Stimulated activated naive CD8-positive, alpha-beta T cell treated with anti-CD3 and anti-CD28 coated beads, Interleukin-15, amount 100 ng/mL, for 72 hours (primary cell): Measurements from ENCODE around the gene FCRL6.
A peak's percentile ranks its signal among the peaks of the same experiment; 100 is the strongest.

Experiments used
- ATAC-seq: fragments of 150-1000 bp; cut with Tn5 transposase; 2 replicates; pipeline ENCODE4 v1.10.0; 2021; ENCODE audit warnings: mild to moderate bottlenecking, moderate library complexity
- DNase-seq, 2 donors: peaks; one replicate each; pipeline ENCODE4 v3.0.0; 2021 to 2022
- H3K27ac Mint-ChIP-seq, 2 donors: one replicate each; pipeline ENCODE4 v1.8.0; 2022; ENCODE audit warnings: mild to moderate bottlenecking in 2 of 2, mixed read lengths in 2 of 2, moderate library complexity in 2 of 2
- H3K27me3 Mint-ChIP-seq: one replicate; pipeline ENCODE4 v1.8.0; 2022; ENCODE audit warnings: mixed read lengths
- H3K4me1 Mint-ChIP-seq: one replicate; pipeline ENCODE4 v1.8.0; 2022; ENCODE audit warnings: mild to moderate bottlenecking, mixed read lengths
- H3K4me3 Mint-ChIP-seq, 2 donors: one replicate each; pipeline ENCODE4 v1.8.0; 2022; ENCODE audit warnings: mild to moderate bottlenecking in 2 of 2, mixed read lengths in 2 of 2, moderate library complexity in 1 of 2
- H3K9me3 Mint-ChIP-seq, 2 donors: one replicate each; pipeline ENCODE4 v1.8.0; 2022; ENCODE audit warnings: mixed read lengths in 2 of 2

The FCRL6 gene

GRCh38 chr1:159802111-159802510 is at the start of gene FCRL6:
Gene FCRL6, plus strand, starts transcription at chr1:159802360. Its CDS starts 65 bp downstream, at chr1:159802425.
- H3K27me3 Mint-ChIP-seq = peaks cover 2% of the 10 kb centered on the region
- DNase-seq (no peak), ATAC-seq (no peak)
- no peak within 1 kb of the TSS for H3K27ac Mint-ChIP-seq
- H3K9me3 Mint-ChIP-seq = no peaks in the 10 kb centered on the region
- no peak within 1 kb of the TSS for H3K4me3 Mint-ChIP-seq
- peaks cover 16% of the 10 kb centered on the region for H3K4me1 Mint-ChIP-seq

- Mint-ChIP-seq H3K4me1 (no peaks in the 10 kb centered on the region), H3K9me3 (no peaks in the 10 kb centered on the region), H3K4me3 (no peak overlapping the region), H3K27me3 (no peaks in the 10 kb centered on the region), H3K27ac (no peak overlapping the region)
- DNase-seq (no peak), ATAC-seq (no peak)
Measured at GRCh38 chr1:159753386-159753785, 48.8 kb upstream of the FCRL6 start.

GRCh38 chr1:159755451-159756007 is 46.6 kb upstream of the FCRL6 start:
- ATAC-seq (no peak), DNase-seq (no peak)
- Mint-ChIP-seq H3K27me3 (no peaks in the 10 kb centered on the region), H3K4me3 (no peak overlapping the region), H3K4me1 (no peaks in the 10 kb centered on the region), H3K9me3 (no peaks in the 10 kb centered on the region), H3K27ac (no peak overlapping the region)

GRCh38 chr1:159756397-159756796 is 45.8 kb upstream of the FCRL6 start:
- Mint-ChIP-seq H3K27me3 (no peaks in the 10 kb centered on the region), H3K9me3 (no peaks in the 10 kb centered on the region), H3K4me3 (no peak overlapping the region), H3K4me1 (no peaks in the 10 kb centered on the region), H3K27ac (no peak overlapping the region)
- ATAC-seq = no peak
- DNase-seq = no peak

- DNase-seq = no peak
- Mint-ChIP-seq H3K27me3 (no peaks in the 10 kb centered on the region), H3K9me3 (no peaks in the 10 kb centered on the region), H3K4me1 (no peaks in the 10 kb centered on the region), H3K27ac (no peak overlapping the region), H3K4me3 (no peak overlapping the region)
- no peak for ATAC-seq
Measured at GRCh38 chr1:159763686-159764085, 38.5 kb upstream of the FCRL6 start.

GRCh38 chr1:159765806-159766205 is 36.4 kb upstream of the FCRL6 start:
- DNase-seq (no peak), ATAC-seq (no peak)
- no peaks in the 10 kb centered on the region for H3K9me3 Mint-ChIP-seq
- no peak overlapping the region for H3K27ac Mint-ChIP-seq
- H3K27me3 Mint-ChIP-seq = no peaks in the 10 kb centered on the region
- H3K4me3 Mint-ChIP-seq = no peak overlapping the region
- no peaks in the 10 kb centered on the region for H3K4me1 Mint-ChIP-seq

GRCh38 chr1:159771127-159771895 is 30.8 kb upstream of the FCRL6 start:
- ATAC-seq (no peak), DNase-seq (no peak)
- Mint-ChIP-seq H3K27ac (no peak overlapping the region), H3K4me1 (no peaks in the 10 kb centered on the region), H3K27me3 (no peaks in the 10 kb centered on the region), H3K9me3 (no peaks in the 10 kb centered on the region), H3K4me3 (no peak overlapping the region)

- Mint-ChIP-seq H3K4me1 (peaks cover 7% of the 10 kb centered on the region), H3K27ac (no peak overlapping the region), H3K27me3 (no peaks in the 10 kb centered on the region), H3K4me3 (no peak overlapping the region), H3K9me3 (no peaks in the 10 kb centered on the region)
- ATAC-seq = no peak
- no peak for DNase-seq
Measured at GRCh38 chr1:159774465-159774864, 27.7 kb upstream of the FCRL6 start.

- no peak for ATAC-seq
- Mint-ChIP-seq H3K9me3 (no peaks in the 10 kb centered on the region), H3K27me3 (no peaks in the 10 kb centered on the region), H3K27ac (no peak overlapping the region), H3K4me3 (no peak overlapping the region), H3K4me1 (peaks cover 13% of the 10 kb centered on the region)
- DNase-seq = no peak
Measured at GRCh38 chr1:159775716-159776115, 26.4 kb upstream of the FCRL6 start.

- ATAC-seq = no peak
- H3K4me1 Mint-ChIP-seq = peaks cover 13% of the 10 kb centered on the region
Measured at GRCh38 chr1:159778266-159778665, 23.9 kb upstream of the FCRL6 start.

GRCh38 chr1:159779403-159779851 is 22.7 kb upstream of the FCRL6 start:
- ATAC-seq (no peak), DNase-seq (no peak)
- H3K4me3 Mint-ChIP-seq = peak overlapping the region in 1 of 2 donors; percentile 45
- H3K9me3 Mint-ChIP-seq = no peaks in the 10 kb centered on the region
- H3K4me1 Mint-ChIP-seq = peaks cover 13% of the 10 kb centered on the region
- H3K27me3 Mint-ChIP-seq = no peaks in the 10 kb centered on the region
- H3K27ac Mint-ChIP-seq = peak overlapping the region in 1 of 2 donors; percentile 36

More at GRCh38 chr1:159778266-159778665, 23.9 kb upstream of the FCRL6 start:
- no peaks in the 10 kb centered on the region for H3K27me3 Mint-ChIP-seq
- no peak for DNase-seq
- no peak overlapping the region for H3K4me3 Mint-ChIP-seq
- H3K9me3 Mint-ChIP-seq = no peaks in the 10 kb centered on the region
- no peak overlapping the region for H3K27ac Mint-ChIP-seq

- H3K4me3 Mint-ChIP-seq = peak within 1 kb of the TSS; percentile 80 to 85
- H3K9me3 Mint-ChIP-seq = no peaks in the 10 kb centered on the region
- H3K4me1 Mint-ChIP-seq = peaks cover 13% of the 10 kb centered on the region
- peak within 1 kb of the TSS in 1 of 2 donors; percentile 59 for H3K27ac Mint-ChIP-seq
- H3K27me3 Mint-ChIP-seq = no peaks in the 10 kb centered on the region
- DNase-seq (peak; percentile 94 to 97), ATAC-seq (peak; percentile 98)
Measured at GRCh38 chr1:159780583-159781582, 21.3 kb upstream of the FCRL6 start, which contains the start of gene DUSP23. Gene DUSP23, plus strand, starts transcription at chr1:159780962. Its CDS starts 139 bp downstream, at chr1:159781101.

- no peak overlapping the region for H3K4me3 Mint-ChIP-seq
- ATAC-seq = no peak
- H3K27ac Mint-ChIP-seq = no peak overlapping the region
- H3K9me3 Mint-ChIP-seq = no peaks in the 10 kb centered on the region
- DNase-seq = no peak
- H3K4me1 Mint-ChIP-seq = peaks cover 13% of the 10 kb centered on the region
- H3K27me3 Mint-ChIP-seq = no peaks in the 10 kb centered on the region
Measured at GRCh38 chr1:159781992-159782391, 20.2 kb upstream of the FCRL6 start.

- no peak for ATAC-seq
- H3K4me1 Mint-ChIP-seq = peaks cover 13% of the 10 kb centered on the region
- no peak for DNase-seq
- H3K4me3 Mint-ChIP-seq = no peak overlapping the region
- no peak overlapping the region for H3K27ac Mint-ChIP-seq
- H3K27me3 Mint-ChIP-seq = no peaks in the 10 kb centered on the region
- H3K9me3 Mint-ChIP-seq = no peaks in the 10 kb centered on the region
Measured at GRCh38 chr1:159783724-159784123, 18.4 kb upstream of the FCRL6 start.

- ATAC-seq = no peak
- Mint-ChIP-seq H3K4me3 (no peak overlapping the region), H3K27ac (no peak overlapping the region), H3K27me3 (no peaks in the 10 kb centered on the region), H3K9me3 (no peaks in the 10 kb centered on the region), H3K4me1 (no peaks in the 10 kb centered on the region)
- no peak for DNase-seq
Measured at GRCh38 chr1:159786465-159786864, 15.7 kb upstream of the FCRL6 start.
